ENCODE results near the gene CFAP251.
"Not testable (repeated sequence)": the region's sequence is repeated elsewhere in the genome, so short reads cannot be mapped to it uniquely, and the experiment has no call there.

CFAP251 gene

DNA sequence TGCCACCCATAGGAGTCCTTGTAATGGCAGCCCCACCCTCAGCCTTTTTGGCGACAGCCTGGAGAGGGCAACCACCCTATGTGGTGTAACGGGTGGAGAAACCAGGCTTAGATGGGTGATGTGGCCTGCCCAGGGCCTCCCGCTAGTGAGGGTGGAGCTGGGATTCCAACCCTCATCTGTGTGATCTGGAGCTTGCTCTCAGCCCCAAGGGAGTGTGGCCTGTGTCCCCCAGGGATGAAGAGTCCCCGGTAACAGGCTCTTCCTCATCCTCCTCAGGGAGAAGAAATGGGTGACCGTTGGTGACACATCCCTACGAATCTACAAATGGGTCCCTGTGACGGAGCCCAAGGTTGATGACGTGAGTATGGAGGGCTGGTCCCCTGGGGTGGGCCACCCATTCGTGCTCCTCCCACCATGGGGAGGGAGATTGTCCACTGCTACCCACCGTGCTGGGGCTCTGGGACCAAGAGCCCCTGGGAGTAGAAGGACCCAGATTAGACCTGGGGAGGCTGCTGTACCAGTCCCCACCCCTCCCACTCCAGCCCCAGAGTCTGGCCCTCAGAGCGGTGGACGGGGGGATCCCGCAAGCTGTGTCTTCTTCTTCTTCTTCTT, 112.1 kb downstream of the CFAP251 start:
- DNase-seq, result no peak

DNA sequence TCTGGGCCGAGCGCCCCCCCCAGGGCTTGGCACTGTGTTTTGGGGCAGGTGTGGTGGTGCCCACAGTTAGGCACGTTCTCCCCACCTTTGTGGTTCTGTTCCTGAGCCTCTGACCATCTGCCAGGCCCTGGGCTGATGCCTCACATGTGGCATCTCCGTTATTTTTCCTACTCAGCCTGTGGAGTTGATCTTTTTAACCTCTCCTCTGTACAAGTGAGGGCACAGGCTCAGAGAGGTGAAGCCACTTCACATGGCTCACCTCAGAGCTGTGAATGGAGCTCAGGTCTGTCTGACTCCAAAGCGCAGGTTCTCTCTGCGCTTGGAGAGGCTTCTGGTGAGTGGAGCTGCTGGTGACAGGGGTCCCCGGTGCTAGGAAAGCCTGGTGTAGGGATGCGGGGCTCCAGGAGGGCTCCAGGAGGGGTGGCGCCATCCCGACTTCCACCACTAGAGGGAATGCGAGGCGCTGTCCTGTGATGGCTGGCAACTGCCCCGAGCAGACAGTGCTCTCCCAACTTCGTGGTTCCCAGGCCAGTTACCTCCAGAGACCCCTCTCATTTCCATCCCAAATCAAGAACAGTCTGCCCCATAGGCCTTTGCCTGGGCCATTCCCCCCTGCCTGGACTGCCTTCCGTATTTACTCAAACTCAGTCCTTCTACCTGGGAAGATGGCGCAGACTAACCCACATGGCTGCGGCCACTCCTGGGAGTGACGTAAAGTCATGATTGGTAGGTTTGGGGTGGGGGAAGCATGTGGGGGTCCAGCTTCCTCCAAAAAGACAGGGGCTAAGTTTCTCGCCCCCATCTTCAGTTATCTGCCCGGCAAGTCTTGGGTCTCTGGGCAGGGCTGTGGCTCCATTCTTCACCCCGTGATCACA, 113.2 kb downstream of the CFAP251 start:
- DNase-seq, result no peak

DNA sequence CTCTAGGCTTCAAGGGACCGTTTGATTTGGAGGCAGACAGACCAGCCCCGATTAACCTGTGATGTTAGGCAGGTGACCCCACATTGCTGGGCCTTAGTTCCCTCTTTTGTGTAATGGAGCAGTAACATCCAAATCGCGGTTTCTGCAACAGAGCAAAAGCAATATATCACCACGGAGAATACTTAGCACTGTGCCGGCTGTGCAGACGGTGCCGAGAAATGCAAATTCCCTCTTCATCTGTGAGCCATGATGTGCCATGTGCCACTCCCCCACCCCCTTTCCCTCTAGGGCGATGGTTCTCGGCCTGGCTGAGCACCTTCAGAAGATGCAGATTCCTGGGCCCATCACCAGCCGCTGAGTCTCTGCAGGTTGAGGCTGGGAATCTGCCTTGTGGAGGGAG, 114.2 kb downstream of the CFAP251 start:
- DNase-seq, result no peak

DNA sequence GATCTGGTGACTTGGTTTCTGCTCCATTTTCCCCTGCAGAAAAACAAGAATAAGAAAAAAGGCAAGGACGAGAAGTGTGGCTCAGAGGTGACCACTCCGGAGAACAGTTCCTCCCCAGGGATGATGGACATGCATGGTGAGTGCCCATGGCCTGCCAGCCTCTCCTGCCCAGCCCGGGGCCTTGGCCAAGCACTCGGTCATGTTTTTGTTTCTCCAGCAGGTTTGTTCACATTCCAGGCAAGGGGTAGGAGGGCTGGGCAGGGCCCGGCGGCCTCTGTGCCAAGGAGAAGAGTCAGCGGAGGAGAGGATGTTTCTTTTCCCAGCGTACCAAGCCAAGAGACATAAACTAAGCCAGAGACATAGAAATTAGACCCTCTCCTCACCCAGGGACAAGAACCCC, 116.9 kb downstream of the CFAP251 start:
- no peak for DNase-seq

DNA sequence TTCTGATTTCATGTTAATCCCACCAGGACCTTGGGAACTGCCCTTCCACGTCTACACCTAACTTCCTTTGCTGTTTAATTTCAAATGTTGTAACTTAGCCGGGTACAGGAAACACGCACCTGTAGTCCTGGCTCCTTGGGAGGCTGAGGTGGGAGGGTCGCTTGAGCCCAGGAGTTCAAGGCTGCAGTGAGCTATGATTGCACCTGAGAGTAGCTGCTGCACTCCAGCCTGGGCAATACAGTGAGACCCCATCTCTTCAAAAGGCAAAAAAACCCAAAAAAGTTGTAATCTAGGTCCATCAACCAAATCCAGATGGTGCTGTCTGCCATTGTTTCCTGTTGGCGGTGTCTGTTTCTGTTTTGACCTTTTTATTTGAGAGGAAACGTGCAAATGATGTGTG, 117.8 kb downstream of the CFAP251 start:
- DNase-seq, result no peak

DNA sequence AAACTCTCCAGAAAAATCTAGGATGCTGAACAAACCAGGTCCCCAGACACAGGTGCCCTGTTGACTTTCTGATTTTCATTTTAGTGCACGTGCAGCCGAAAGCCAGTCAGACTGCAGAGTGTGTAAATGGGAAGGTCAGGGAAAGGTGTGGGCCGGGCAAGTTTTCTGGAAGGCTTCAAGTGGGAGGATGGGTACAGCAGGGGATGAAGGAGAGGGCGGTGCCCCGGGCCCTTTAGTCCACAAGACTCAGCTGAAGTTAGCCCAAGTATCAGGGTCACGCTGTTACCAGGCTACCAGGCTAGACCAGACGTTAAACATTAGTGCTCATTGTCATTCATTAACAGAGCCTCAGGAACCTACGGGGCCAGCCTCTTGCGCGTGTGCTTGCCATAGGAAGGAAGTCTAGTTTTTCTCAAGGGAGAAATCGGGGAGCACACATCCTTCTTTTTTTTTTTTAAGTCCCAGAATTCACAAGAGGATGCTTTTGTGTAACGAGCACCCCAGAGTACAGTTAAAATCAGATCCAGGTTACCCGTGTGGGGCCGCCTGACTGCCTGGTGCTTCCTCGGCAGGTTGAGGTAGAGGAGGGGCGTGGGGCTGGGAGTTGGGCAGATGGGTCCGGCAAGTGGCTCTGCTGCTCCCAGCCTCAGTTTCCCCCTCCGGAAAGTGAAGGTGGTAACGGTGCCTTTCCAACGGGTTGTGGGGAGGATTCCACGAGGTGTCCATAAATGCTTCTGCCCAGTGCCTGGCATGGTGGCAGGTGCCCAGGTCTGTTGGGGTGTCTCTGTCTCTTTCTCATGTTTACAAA, 122.4 kb downstream of the CFAP251 start:
- no peak for DNase-seq

DNA sequence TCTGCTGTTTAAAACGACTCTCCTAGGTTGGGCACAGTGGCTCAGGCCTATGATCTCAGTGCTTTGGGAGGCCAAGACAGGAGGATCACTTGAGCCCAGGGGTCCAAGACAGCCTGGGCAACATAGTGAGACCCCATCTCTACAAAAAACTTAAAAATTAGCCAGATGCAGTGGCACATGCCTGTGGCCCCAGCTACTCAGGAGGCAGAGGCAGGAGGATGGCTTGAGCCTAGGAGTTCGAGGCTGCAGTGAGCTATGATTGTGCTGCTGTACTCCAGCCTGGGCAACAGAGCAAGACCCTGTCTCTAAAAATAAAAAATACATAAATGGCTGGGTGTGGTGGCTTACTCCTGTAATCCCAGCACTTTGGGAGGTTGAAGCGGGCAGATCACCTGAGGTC, 123.1 kb downstream of the CFAP251 start:
- not testable (repeated sequence) for DNase-seq

DNA sequence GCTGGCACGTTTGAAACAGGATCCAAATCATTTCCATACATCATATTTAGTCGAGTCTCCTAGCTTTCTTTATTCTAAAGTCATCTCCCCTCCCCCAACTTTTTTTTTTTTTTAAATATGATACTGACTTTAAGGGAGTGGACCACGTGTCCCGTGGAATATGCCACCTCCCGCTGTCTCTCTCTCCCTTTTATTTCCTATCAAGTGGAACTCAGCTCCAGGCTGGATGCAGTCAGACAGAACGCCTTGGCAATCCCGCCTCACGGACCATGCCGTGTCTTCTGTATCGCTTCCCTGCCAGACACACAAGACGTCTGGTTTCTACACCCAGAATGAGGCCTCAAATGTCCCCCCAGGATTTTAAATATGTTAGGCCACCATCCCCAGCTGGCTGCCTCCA, 124.5 kb downstream of the CFAP251 start:
- no peak for DNase-seq

DNA sequence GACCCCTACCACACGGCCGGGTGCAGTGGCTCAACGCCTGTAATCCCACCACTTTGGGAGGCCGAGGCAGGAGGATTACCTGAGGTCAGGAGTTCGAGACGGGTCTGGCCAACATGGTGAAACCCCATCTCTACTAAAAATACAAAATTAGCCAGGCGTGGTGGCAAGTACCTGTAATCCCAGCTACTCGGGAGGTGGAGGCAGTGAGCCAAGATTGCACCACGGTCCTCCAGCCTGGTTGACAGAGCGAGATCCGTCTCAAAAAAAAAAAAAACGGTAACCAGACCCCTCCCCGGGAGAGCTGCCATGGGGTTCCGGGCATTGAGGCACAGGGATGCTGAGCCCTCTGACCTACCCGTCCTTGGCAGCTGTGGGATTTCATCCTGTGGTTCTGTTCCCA, 125.1 kb downstream of the CFAP251 start:
- no peak for DNase-seq

DNA sequence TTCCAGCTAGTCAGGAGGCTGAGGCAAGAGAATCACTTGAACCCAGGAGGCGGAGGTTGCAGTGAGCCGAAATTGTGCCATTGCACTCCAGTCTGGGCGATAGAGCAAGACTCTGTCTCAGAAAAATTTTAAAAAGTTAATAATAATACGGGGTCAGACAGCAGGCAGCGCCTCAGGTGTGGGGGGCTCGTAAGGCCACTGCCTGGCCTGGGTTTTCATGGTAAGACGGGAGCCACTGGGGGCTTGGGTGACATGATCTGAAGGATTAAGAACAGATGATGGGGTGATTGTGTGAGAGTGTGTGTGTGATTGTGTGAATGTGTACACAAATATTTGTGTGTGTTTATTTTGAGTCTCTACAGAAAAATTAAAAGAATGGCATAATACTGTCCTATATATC, 126.9 kb downstream of the CFAP251 start:
- no peak for DNase-seq

DNA sequence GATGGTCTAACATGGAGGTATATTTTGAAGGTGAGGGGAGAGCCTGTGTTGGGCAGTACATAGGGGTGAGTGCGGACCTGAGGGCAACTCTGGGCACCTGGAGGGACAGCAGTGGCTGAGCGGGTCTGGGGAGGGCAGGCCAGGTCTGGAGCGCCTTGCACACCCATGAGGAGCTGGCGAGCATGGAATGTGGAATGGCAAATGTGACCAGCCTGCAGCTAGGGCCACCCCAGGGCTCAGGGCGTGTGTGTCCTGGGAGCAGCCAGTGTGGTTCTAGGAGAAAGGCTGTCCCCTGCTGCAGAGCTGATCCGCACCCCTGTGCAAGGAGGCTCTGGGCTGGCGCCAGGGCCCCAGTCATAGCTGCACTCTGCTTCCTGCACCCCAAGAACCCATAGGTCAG, 127.8 kb downstream of the CFAP251 start:
- no peak for DNase-seq

DNA sequence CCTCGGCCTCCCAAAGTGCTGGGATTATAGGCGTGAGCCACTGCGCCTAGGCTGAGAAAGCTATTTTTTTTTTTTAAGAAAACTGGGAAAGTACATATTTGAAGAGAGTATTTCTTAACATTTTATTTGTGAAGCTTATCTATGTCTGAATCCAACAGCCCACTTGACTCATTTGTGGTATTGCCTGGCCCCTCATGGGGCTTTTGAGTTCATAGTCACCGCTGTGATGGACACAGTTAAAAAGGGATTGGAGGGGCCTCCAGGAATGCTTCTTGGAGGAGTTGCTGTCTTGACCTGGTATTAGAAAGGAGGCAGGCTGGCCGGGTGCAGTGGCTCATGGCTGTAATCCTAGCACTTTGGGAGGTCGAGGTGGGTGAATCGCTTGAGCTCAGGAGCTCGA, 129.8 kb downstream of the CFAP251 start:
- DNase-seq, result no peak

DNA sequence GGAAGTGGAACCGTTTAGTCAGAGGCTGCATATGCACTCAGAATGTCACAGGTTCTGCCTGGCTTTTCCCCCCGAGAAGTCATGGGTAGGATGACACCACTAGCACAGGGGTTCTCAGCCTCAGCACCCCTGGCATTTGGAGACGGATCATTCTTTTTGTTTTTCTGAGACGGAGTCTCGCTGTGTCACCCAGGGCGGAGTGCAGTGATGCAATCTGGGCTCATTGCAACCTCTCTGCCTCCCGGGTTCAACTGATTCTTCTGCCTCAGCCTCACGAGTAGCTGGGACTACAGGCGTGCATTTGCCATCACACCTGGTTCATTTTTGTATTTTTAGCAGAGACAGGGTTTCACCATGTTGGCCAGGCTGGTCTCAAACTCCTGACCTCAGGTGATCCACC, 131.4 kb downstream of the CFAP251 start:
- DNase-seq, result no peak

DNA sequence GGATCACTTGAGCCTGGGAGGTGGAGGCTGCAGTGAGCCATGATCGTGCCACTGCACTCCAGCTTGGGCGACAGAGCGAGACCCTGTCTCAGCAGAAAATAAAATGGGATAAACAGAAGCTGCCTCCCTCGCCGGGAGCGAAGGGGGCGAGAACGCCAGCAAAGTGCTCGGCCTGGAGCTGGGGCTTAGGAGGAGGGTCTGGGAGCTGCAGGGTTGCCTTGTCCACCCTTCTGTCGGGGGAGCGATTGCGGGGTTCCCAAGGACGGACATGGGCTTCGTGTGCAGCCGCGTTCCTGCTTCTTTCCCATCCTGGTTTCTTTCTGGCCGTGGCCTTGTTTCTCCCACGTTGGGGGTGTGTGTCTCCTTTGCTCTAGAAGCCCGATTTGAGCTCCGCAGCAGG, 132.3 kb downstream of the CFAP251 start:
- DNase-seq, result no peak

DNA sequence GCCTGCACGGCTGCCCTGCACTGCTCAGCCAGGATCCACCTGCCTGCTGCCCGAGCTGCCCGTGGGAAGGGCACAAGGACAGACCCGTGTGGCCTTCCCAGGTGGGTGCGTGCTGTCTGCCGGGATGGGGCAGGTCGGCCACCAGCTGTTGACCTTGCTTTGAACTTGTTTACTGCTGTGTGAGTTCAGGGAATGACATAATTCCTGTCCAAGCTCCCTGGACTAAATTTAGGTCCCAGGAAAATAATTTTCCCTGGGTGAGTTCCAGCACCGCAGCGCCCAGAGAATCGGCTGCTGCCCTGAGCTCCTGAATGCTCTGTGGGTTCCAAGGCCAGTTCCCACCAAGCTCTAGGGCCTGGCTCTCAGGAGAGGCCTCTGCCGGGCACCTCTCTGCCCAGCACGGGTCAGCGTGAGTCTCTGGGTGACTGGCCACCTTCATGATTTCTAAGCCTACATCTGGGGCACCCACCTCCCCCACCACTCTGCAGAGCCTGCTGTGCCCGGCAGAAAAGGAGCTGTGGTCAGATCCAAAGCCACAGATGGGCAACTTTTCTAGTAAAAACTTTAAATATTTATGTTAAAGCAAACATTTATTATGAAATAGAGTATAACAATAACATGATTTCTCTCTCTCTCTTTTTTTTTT, 133.0 kb downstream of the CFAP251 start:
- DNase-seq, result no peak

DNA sequence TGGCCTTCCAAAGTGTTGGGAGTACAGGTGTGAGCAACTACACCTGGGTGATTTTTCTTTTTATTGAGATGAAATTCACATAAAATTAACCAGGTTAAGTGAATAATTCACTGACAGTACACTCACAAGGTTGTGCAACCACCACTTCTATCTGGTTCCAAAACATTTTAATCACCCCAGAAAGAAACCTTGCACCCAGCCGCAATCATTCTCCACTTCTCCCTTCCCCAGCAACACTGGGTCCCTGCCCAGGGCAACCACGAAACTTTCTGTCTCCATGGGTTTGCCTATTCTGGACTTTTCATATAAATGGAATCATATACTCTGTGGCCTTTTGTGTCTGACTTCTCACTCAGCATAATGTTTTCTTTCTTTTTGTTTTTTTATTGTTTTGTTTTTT, 133.9 kb downstream of the CFAP251 start:
- no peak for DNase-seq

Measured in NK-92 treated with Interleukin-12 subunit alpha and Interleukin-12 subunit beta, amount 100 ng/mL, for 24 hours (cell line).